Measurements from ENCODE around the gene PPP2R2C. TPM values are rescaled to one million over a fixed set of nuclear protein-coding genes. Genes with fewer than 3 reads are reported as not detected.

Gene PPP2R2C
- polyA plus RNA-seq, 1 of the 3 experiments (the other 2 are of a cell fraction): 0.21 TPM

- ChIA-PET CTCF (no interaction called here), POLR2A (no interaction called here)
- Histone ChIP-seq H3K27me3 (ENCODE audit: insufficient read depth) (no peaks in the 10 kb centered on the region), H2AFZ (ENCODE audit: low read depth) (no peak overlapping the region), H3F3A (replicated peaks; ENCODE audit: insufficient read depth) (no peaks in the 10 kb centered on the region), H3K9ac (no peak overlapping the region), H3K9me3 (no peaks in the 10 kb centered on the region), H4K20me1 (ENCODE audit: insufficient read depth) (no peaks in the 10 kb centered on the region), H3K4me3 (ENCODE audit: low read depth in 2 of 2, low read length in 1 of 2) (no peak overlapping the region), H3K27ac (ENCODE audit: low read depth in 2 of 2, low read length in 1 of 2) (no peak overlapping the region), H3K9me2 (no peaks in the 10 kb centered on the region), H3K4me1 (ENCODE audit: control insufficient read depth in 1 of 2, insufficient read depth in 2 of 2, low read depth in 1 of 2, low read length in 1 of 2) (peaks cover 0 to 13% of the 10 kb centered on the region in 2 experiments; a peak in 1 of 4 replicates), H3K4me2 (no peak overlapping the region), H3K79me2 (ENCODE audit: insufficient read depth) (no peaks in the 10 kb centered on the region), H3K36me3 (replicated peaks in 1 of 2; ENCODE audit: control insufficient read depth in 1 of 2, insufficient read depth in 2 of 2, low read length in 1 of 2) (no peaks in the 10 kb centered on the region)
- TF ChIP-seq NFIC (IDR thresholded peaks at IDR 0.05; ENCODE audit: borderline replicate concordance) (no peak), SMC3 (IDR thresholded peaks at IDR 0.05; ENCODE audit: low read depth, low read length) (no peak)
- no peak for DNase-seq
- 18% methylated on average over 2 of the region's 2 CpGs for WGBS (ENCODE audit: low lambda C conversion rate)
Observed at GRCh38 chr4:6517171-6517570, 44.8 kb upstream of the PPP2R2C start.

- Histone ChIP-seq H2AFZ (ENCODE audit: low read depth) (no peak overlapping the region), H3K79me2 (ENCODE audit: insufficient read depth) (no peaks in the 10 kb centered on the region), H3K4me2 (no peak overlapping the region), H3F3A (replicated peaks; ENCODE audit: insufficient read depth) (no peaks in the 10 kb centered on the region), H3K4me3 (ENCODE audit: low read depth in 2 of 2, low read length in 1 of 2) (no peak overlapping the region), H4K20me1 (ENCODE audit: insufficient read depth) (no peaks in the 10 kb centered on the region), H3K4me1 (ENCODE audit: control insufficient read depth in 1 of 2, insufficient read depth in 2 of 2, low read depth in 1 of 2, low read length in 1 of 2) (peaks cover 0 to 13% of the 10 kb centered on the region in 2 experiments; a peak in 1 of 4 replicates), H3K27ac (ENCODE audit: low read depth in 2 of 2, low read length in 1 of 2) (no peak overlapping the region), H3K9ac (no peak overlapping the region), H3K9me3 (no peaks in the 10 kb centered on the region), H3K9me2 (no peaks in the 10 kb centered on the region), H3K36me3 (replicated peaks in 1 of 2; ENCODE audit: control insufficient read depth in 1 of 2, insufficient read depth in 2 of 2, low read length in 1 of 2) (no peaks in the 10 kb centered on the region), H3K27me3 (ENCODE audit: insufficient read depth) (no peaks in the 10 kb centered on the region)
- DNase-seq: no peak
- TF ChIP-seq EZH2phosphoT487 (IDR thresholded peaks at IDR 0.05; ENCODE audit: borderline replicate concordance, low read depth): no peak
- TF ChIP-seq RAD21 (IDR thresholded peaks at IDR 0.05; ENCODE audit: low read length): no peak
- no peak for TF ChIP-seq USF2 (IDR thresholded peaks at IDR 0.05; ENCODE audit: borderline replicate concordance, low read depth, low read length)
- TF ChIP-seq MXI1 (IDR thresholded peaks at IDR 0.05; ENCODE audit: low read depth, low read length): no peak
- TF ChIP-seq RCOR1 (IDR thresholded peaks at IDR 0.05; ENCODE audit: low read length): no peak
- no peak for TF ChIP-seq EP300 (IDR thresholded peaks at IDR 0.05; ENCODE audit: borderline replicate concordance in 1 of 2, low read depth in 1 of 2, low read length in 1 of 2)
- no peak for TF ChIP-seq FOXM1 (IDR thresholded peaks at IDR 0.05; ENCODE audit: low read depth)
- TF ChIP-seq GATA2 (CRISPR knock-in tag; IDR thresholded peaks at IDR 0.05): no peak
- no peak for TF ChIP-seq CHD2 (IDR thresholded peaks at IDR 0.05; ENCODE audit: low read length, partially characterized antibody)
- no peak for TF ChIP-seq SIN3A (IDR thresholded peaks at IDR 0.05; ENCODE audit: borderline replicate concordance, low read depth, low read length)
- ChIA-PET POLR2A (no interaction called here), CTCF (interaction anchor here (2.1 kb wide), 1 partner anchor 30 kb away, joined by 8 read pairs; no protein-coding TSS in a partner anchor)
- WGBS (ENCODE audit: low lambda C conversion rate): 27% methylated on average over 7 of the region's 8 CpGs
Observed at GRCh38 chr4:6516762-6517161, 44.3 kb upstream of the PPP2R2C start.

- Histone ChIP-seq H3K4me1 (ENCODE audit: control insufficient read depth in 1 of 2, insufficient read depth in 2 of 2, low read depth in 1 of 2, low read length in 1 of 2) (peaks cover 0 to 11% of the 10 kb centered on the region in 2 experiments; a peak in 1 of 4 replicates), H3K9ac (no peak overlapping the region), H2AFZ (ENCODE audit: low read depth) (no peak overlapping the region), H3K4me2 (no peak overlapping the region), H3K9me3 (no peaks in the 10 kb centered on the region), H3F3A (replicated peaks; ENCODE audit: insufficient read depth) (no peaks in the 10 kb centered on the region), H4K20me1 (ENCODE audit: insufficient read depth) (no peaks in the 10 kb centered on the region), H3K27ac (ENCODE audit: low read depth in 2 of 2, low read length in 1 of 2) (no peak overlapping the region), H3K79me2 (ENCODE audit: insufficient read depth) (no peaks in the 10 kb centered on the region), H3K9me2 (no peaks in the 10 kb centered on the region), H3K4me3 (ENCODE audit: low read depth in 2 of 2, low read length in 1 of 2) (no peak overlapping the region), H3K27me3 (ENCODE audit: insufficient read depth) (no peaks in the 10 kb centered on the region), H3K36me3 (replicated peaks in 1 of 2; ENCODE audit: control insufficient read depth in 1 of 2, insufficient read depth in 2 of 2, low read length in 1 of 2) (no peaks in the 10 kb centered on the region)
- 57% methylated on average over 7 of the region's 9 CpGs for WGBS (ENCODE audit: low lambda C conversion rate)
- DNase-seq: no peak
- ChIA-PET POLR2A (no interaction called here), CTCF (interaction anchor here (2.1 kb wide), 1 partner anchor 31 kb away, joined by 8 read pairs; no protein-coding TSS in a partner anchor)
- no peak for TF ChIP-seq RFX5 (IDR thresholded peaks at IDR 0.05; ENCODE audit: low read length)
- TF ChIP-seq FOSL2 (IDR thresholded peaks at IDR 0.05; ENCODE audit: borderline replicate concordance, low read depth): no peak
- no peak for TF ChIP-seq SIN3A (IDR thresholded peaks at IDR 0.05; ENCODE audit: borderline replicate concordance, low read depth, low read length)
- TF ChIP-seq RXRA (IDR thresholded peaks at IDR 0.05; ENCODE audit: borderline replicate concordance, low read depth): no peak
- TF ChIP-seq POLR2AphosphoS5 (IDR thresholded peaks at IDR 0.05; ENCODE audit: low read depth, low read length): no peak
- TF ChIP-seq YY1 (IDR thresholded peaks at IDR 0.05; ENCODE audit: low read depth): no peak
- no peak for TF ChIP-seq PBX3 (IDR thresholded peaks at IDR 0.05)
- no peak for TF ChIP-seq GATA2 (CRISPR knock-in tag; IDR thresholded peaks at IDR 0.05)
- TF ChIP-seq USF2 (IDR thresholded peaks at IDR 0.05; ENCODE audit: borderline replicate concordance, low read depth, low read length): no peak
- TF ChIP-seq USF1 (IDR thresholded peaks at IDR 0.05; ENCODE audit: borderline replicate concordance, low read depth): no peak
- no peak for TF ChIP-seq RCOR1 (IDR thresholded peaks at IDR 0.05; ENCODE audit: low read length)
- TF ChIP-seq ELF1 (IDR thresholded peaks at IDR 0.05): no peak
- no peak for TF ChIP-seq MXI1 (IDR thresholded peaks at IDR 0.05; ENCODE audit: low read depth, low read length)
Observed at GRCh38 chr4:6516281-6516680, 43.9 kb upstream of the PPP2R2C start.

Measured in SK-N-SH (cell line).